Peyer's patch (tissue), 4 donors: Measurements from ENCODE around the gene ACAP1. TPM values are rescaled to one million over a fixed set of nuclear protein-coding genes. Genes with fewer than 3 reads are reported as not detected.
A peak's percentile ranks its signal among the peaks of the same experiment; 100 is the strongest.

ENCODE experiments used
- DNase-seq, 3 donors: peaks; one replicate each; pipeline ENCODE4 v3.0.0-alpha.2; 2017 to 2019
- H3K27ac ChIP-seq, 4 donors: fragments of 200-600 bp; sonication (generic); one replicate each; pipeline ENCODE4 v1.5.1; 2016 to 2019
- H3K27me3 ChIP-seq, 2 donors: fragments of 200-600 bp; sonication (generic); one replicate each; pipeline ENCODE4 v1.5.1; 2019
- H3K36me3 ChIP-seq, 3 donors: fragments of 200-600 bp; sonication (generic); one replicate each; pipeline ENCODE4 v1.5.1; 2016 to 2019
- H3K4me1 ChIP-seq, 4 donors: fragments of 200-600 bp; sonication (generic); one replicate each; pipeline ENCODE4 v1.5.1; 2016 to 2019
- H3K4me3 ChIP-seq, 4 donors: fragments of 200-600 bp; sonication (generic); 1 replicate in 3 of 4; 2 replicates in 1 of 4; pipeline ENCODE4 v1.5.1; 2016 to 2019; ENCODE audit warnings: mild to moderate bottlenecking in 1 of 4
- H3K9me3 ChIP-seq, 4 donors: fragments of 200-600 bp; sonication (generic); one replicate each; pipeline ENCODE4 v1.5.1; 2016 to 2019; ENCODE audit warnings: mild to moderate bottlenecking in 1 of 4
- POLR2A ChIP-seq, 2 donors: fragments of 450-650 bp; IDR thresholded peaks; one replicate each; pipeline ENCODE4 v1.5.1; 2017; ENCODE audit warnings: antibody characterized with exemption in 2 of 2, mild to moderate bottlenecking in 2 of 2, moderate library complexity in 2 of 2
- total RNA-seq, 4 donors: library from RNA; depleted of rRNA; stranded (reverse); fragments of >200 nt; gene quantifications; one replicate each; pipeline ENCODE4 v1.1.0, GENCODE V29; 2016
- TF ChIP-seq, protein P1 (sequence below), 6 experiments: fragments of 450-650 bp in 4 of 6; fragments of 200-600 bp in 2 of 6; sonication (generic) in 1 of 6; IDR thresholded peaks; one replicate each; pipeline ENCODE4 v1.5.1; 2017 to 2019; ENCODE audit warnings: antibody characterized with exemption in 6 of 6, mild to moderate bottlenecking in 3 of 6, moderate library complexity in 1 of 6

The ACAP1 gene
- total RNA-seq, 4 donors from 2014 or later: 15.6 to 696 (median 24.0) TPM

- DNase-seq: peak; percentile 60 to 83 (median 75)
- TF ChIP-seq, protein P1, sequence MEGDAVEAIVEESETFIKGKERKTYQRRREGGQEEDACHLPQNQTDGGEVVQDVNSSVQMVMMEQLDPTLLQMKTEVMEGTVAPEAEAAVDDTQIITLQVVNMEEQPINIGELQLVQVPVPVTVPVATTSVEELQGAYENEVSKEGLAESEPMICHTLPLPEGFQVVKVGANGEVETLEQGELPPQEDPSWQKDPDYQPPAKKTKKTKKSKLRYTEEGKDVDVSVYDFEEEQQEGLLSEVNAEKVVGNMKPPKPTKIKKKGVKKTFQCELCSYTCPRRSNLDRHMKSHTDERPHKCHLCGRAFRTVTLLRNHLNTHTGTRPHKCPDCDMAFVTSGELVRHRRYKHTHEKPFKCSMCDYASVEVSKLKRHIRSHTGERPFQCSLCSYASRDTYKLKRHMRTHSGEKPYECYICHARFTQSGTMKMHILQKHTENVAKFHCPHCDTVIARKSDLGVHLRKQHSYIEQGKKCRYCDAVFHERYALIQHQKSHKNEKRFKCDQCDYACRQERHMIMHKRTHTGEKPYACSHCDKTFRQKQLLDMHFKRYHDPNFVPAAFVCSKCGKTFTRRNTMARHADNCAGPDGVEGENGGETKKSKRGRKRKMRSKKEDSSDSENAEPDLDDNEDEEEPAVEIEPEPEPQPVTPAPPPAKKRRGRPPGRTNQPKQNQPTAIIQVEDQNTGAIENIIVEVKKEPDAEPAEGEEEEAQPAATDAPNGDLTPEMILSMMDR (IDR thresholded peaks at IDR 0.05): no peak
- peak in 1 of 2 donors; percentile 37 for TF ChIP-seq POLR2A (IDR thresholded peaks at IDR 0.05)
- peak overlapping the region; percentile 46 to 61 (median 51) for H3K4me3 ChIP-seq
- peak overlapping the region; percentile 61 to 87 (median 74) for H3K27ac ChIP-seq
- no peaks in the 10 kb centered on the region for H3K27me3 ChIP-seq
- H3K9me3 ChIP-seq: no peaks in the 10 kb centered on the region
- H3K4me1 ChIP-seq: peaks cover 0 to 17% (median 7%) of the 10 kb centered on the region in 4 donors
- H3K36me3 ChIP-seq: peaks cover 0 to 23% (median 0%) of the 10 kb centered on the region in 3 donors
Observed at GRCh38 chr17:7383742-7384488, 47.6 kb downstream of the ACAP1 start.

DNA sequence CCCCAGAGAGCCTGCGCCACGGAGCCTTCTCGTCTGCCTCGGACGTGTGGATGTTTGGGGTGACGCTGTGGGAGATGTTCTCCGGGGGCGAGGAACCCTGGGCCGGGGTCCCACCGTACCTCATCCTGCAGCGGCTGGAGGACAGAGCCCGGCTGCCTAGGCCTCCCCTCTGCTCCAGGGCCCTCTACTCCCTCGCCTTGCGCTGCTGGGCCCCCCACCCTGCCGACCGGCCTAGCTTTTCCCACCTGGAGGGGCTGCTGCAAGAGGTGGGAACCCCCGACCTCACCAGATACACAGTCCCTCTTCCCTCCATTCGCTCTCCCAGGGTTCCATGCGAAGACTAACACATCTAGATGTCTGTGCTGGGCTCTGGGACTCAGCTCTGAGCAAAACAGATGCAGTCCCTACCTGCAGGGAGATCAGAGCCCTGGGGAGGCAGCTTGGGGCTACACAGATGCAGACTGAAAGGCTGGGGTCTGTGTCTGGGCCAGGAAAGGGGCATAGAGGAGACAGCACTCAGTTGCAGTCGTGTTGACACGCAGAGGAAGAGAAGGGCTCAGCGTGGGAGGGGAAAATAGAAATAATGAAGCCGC lies 48.3 kb downstream of the ACAP1 start:
- H3K4me3 ChIP-seq: peak overlapping the region; percentile 46 to 61 (median 51)
- no peak for DNase-seq
- peak overlapping the region; percentile 61 to 87 (median 74) for H3K27ac ChIP-seq
- peaks cover 0 to 17% (median 7%) of the 10 kb centered on the region in 4 donors for H3K4me1 ChIP-seq
- H3K27me3 ChIP-seq: no peaks in the 10 kb centered on the region
- peaks cover 0 to 28% (median 0%) of the 10 kb centered on the region in 3 donors for H3K36me3 ChIP-seq
- no peak for TF ChIP-seq POLR2A (IDR thresholded peaks at IDR 0.05)
- TF ChIP-seq, protein P1 (IDR thresholded peaks at IDR 0.05): no peak
- no peaks in the 10 kb centered on the region for H3K9me3 ChIP-seq

GRCh38 chr17:7388856-7389255 lies 52.5 kb downstream of the ACAP1 start:
- Histone ChIP-seq H3K4me3 (no peak overlapping the region), H3K27me3 (no peaks in the 10 kb centered on the region), H3K4me1 (peaks cover 0 to 15% (median 6%) of the 10 kb centered on the region in 4 donors), H3K9me3 (no peaks in the 10 kb centered on the region), H3K36me3 (peaks cover 0 to 46% (median 0%) of the 10 kb centered on the region in 3 donors), H3K27ac (no peak overlapping the region)
- no peak for DNase-seq
- TF ChIP-seq, protein P1 (IDR thresholded peaks at IDR 0.05): no peak
- no peak for TF ChIP-seq POLR2A (IDR thresholded peaks at IDR 0.05)

DNA sequence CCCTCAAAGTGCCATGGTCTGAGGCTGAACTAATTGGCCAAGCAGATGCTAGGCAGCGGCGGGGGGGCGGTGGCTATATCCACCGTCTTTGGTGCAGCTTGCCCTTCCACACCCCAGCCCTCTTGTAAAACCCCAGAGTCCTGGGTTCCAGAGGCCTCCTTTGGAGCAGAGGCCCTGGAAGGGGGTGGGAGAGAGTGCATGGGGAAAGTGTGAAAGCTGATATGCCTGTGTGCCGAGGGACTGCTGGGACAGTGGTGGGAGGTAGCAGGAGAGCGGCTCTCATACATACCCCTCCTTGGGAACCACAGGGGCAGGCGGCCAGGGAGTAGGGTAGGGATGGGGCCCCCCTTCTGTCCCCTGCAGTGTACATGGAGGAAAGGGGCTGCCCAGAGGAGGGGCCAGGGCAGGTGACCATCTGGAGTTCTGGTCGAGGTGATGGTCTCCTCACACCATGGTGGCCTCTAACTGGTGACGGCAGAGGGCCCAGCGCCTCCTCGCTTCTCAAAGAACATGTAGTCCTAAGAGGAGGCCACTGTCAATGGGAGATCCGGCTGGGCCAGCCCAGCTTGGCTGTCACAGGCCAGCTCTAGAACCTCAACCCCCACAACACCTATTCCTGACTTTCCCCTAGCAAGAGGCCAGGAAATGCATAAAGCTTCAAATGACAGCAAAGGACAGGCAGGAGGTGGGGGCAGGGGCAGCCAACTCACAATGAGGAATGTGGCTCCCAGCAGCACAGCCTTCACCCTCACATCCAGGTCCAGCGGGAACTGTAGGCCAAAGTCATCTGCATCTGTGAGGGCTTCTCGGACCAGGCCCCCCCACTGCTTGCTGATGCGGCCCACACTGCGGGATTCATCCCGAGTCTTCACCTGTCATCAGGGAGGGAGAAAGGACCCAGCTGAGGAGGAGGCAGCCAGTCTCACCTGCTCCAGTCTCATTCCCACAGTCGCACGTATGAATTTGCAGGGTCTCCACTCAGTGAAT lies 53.9 kb downstream of the ACAP1 start:
- H3K36me3 ChIP-seq: peaks cover 0 to 46% (median 0%) of the 10 kb centered on the region in 3 donors
- H3K9me3 ChIP-seq: no peaks in the 10 kb centered on the region
- no peak for DNase-seq
- no peaks in the 10 kb centered on the region for H3K27me3 ChIP-seq
- H3K4me1 ChIP-seq: peaks cover 0 to 15% (median 6%) of the 10 kb centered on the region in 4 donors
- TF ChIP-seq POLR2A (IDR thresholded peaks at IDR 0.05): no peak
- TF ChIP-seq, protein P1 (IDR thresholded peaks at IDR 0.05): no peak
- no peak overlapping the region for H3K27ac ChIP-seq
- no peak overlapping the region for H3K4me3 ChIP-seq

DNA sequence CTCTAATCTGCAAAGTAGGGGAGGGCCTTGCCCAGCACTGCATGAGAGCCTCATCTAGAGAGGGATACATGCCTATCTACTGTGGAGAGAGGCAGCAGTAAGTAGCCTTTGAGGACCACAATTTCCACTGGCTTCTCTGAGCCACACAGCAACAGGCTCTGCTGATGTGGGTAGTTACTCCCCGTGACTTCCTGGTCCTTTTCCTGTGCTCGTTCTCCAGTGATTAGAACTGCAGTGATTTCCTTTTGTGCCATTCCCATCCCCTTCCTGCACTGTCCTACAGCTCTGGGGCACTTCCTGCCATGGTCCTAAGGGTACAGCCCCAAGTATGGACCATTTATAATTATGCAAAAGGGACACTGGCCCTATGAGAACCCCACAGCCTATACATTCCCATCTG lies 55.0 kb downstream of the ACAP1 start:
- Histone ChIP-seq H3K9me3 (no peaks in the 10 kb centered on the region), H3K4me3 (no peak overlapping the region), H3K4me1 (peaks cover 0 to 16% (median 6%) of the 10 kb centered on the region in 4 donors), H3K27me3 (no peaks in the 10 kb centered on the region), H3K36me3 (peaks cover 0 to 42% (median 0%) of the 10 kb centered on the region in 3 donors), H3K27ac (no peak overlapping the region)
- TF ChIP-seq, protein P1 (IDR thresholded peaks at IDR 0.05): no peak
- TF ChIP-seq POLR2A (IDR thresholded peaks at IDR 0.05): no peak
- DNase-seq: no peak
